Cardiac fibroblast (primary cell): Measurements from ENCODE around the gene ATXN1.
A peak's percentile ranks its signal among the peaks of the same experiment; 100 is the strongest.

Source experiments
- DNase-seq, 2 donors: peaks; one replicate each; pipeline versions ENCODE4 v3.0.0 to v3.0.0-alpha.2; 2010; ENCODE audit warnings: low read depth in 2 of 2
- H3K4me3 ChIP-seq, 2 donors: replicated peaks in 1 of 2; 1 replicate in 1 of 2; 2 replicates in 1 of 2; pipeline ENCODE4 v1.5.1; 2011; ENCODE audit warnings: low read depth in 2 of 2, low read length in 2 of 2, mild to moderate bottlenecking in 2 of 2, moderate library complexity in 1 of 2
- TF ChIP-seq, protein P1 (sequence below): IDR thresholded peaks from one replicate; pipeline ENCODE4 v1.5.1; 2011; ENCODE audit warnings: low read depth, mild to moderate bottlenecking, low read length, inconsistent platforms

The ATXN1 gene

DNA sequence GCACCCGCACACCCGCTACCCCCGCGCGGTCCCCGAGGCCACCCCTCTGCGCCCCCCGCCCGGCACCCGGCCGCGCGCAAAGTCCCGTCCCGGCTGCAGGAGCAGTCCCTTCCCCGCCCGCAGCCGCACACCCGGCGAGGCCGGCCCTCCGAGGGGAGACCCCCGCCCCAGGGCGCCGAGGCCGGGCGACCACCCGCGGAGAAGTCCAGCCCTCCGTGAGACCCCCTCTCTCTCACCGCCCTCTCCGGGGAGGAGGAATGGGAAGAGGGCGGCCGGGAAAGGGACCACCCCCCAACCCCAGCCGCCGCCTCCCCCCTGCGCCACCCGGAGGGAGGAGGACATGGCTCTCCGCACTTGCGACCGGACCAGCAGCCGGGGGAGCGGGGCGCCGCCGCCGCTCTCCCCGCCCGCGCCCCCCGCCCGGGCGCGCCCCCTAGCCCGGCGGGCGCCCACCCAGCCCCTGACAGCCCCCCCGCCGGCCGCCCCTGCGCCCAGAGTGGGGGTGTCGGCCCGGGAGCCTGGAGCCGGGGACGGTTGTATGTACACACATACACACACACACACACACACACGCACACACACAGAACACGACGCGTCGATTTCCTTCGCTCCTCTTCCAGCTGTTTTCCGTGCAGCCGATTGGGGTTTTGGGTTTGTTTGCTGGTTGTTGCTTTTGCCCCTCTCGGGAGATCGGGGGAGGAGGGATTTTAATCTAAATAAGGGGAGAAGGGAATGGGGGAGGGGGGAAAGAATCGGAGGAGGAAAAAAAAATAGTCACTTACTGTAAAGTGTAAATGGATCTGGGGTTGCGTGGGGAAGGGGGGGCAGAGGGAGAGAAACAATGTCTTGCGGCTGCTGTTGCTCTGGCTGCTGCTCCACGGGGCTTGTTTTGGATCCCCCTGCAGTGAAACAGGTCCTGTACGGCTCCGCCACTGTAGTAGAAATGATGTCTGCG is at the start of gene ATXN1:
ATXN1 (minus strand) TSS at position 945 of the 955 bp plus-strand sequence.
- TF ChIP-seq, protein P1, sequence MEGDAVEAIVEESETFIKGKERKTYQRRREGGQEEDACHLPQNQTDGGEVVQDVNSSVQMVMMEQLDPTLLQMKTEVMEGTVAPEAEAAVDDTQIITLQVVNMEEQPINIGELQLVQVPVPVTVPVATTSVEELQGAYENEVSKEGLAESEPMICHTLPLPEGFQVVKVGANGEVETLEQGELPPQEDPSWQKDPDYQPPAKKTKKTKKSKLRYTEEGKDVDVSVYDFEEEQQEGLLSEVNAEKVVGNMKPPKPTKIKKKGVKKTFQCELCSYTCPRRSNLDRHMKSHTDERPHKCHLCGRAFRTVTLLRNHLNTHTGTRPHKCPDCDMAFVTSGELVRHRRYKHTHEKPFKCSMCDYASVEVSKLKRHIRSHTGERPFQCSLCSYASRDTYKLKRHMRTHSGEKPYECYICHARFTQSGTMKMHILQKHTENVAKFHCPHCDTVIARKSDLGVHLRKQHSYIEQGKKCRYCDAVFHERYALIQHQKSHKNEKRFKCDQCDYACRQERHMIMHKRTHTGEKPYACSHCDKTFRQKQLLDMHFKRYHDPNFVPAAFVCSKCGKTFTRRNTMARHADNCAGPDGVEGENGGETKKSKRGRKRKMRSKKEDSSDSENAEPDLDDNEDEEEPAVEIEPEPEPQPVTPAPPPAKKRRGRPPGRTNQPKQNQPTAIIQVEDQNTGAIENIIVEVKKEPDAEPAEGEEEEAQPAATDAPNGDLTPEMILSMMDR, result no peak
- peak within 1 kb of the TSS; percentile 67 to 78 for H3K4me3 ChIP-seq
- DNase-seq, result peak; percentile 78

DNA sequence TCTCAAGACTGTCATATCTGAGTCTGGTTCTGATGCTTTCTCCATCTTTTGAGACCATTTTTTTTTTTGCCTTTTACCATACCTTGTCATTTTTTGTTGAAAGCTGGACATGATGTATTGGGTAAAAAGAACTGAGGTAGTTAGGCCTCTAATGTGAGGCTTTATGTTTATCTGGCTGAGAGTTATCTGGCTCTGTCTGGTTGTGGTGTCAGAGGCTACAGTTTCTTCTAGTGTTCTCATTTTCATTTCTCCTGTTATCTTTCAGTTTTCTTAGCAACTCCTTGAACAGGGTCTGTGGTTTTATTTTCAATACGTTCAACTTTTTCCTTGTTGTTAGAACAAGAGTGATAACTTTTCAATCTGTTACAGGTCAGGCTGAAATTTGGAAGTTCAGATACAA is 49.2 kb upstream of the ATXN1 start:
- no peak overlapping the region for H3K4me3 ChIP-seq
- TF ChIP-seq, protein P1, result no peak
- no peak for DNase-seq

DNA sequence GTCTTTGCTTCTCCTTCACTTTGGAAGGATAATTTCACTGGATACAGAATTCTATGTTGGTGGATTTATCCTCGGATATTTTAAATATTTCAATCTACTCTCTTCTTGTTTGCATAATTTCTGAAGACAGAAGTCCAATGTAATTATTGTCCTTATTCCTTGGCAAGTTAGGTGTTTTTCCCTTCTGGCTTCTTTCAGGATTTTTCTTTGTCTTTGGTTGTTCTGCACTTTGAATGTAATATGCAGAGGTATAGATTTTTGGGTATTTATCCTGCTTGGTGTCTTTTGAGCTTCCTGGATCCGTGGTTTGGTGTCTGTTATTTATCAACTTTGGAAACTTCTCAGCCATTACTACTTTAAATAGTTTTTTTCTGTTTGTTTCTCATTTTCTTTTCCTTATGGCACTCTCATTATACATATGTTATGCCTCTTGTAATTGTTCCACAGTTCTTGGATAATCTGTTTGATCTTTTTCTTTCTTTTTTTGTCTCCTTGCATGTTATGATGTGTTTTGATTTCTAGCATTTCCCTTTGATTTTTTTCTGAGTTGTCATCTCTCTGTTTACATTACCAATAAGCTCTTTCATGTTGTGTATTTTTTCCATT is 48.6 kb upstream of the ATXN1 start:
- no peak for DNase-seq
- TF ChIP-seq, protein P1, result no peak

DNA sequence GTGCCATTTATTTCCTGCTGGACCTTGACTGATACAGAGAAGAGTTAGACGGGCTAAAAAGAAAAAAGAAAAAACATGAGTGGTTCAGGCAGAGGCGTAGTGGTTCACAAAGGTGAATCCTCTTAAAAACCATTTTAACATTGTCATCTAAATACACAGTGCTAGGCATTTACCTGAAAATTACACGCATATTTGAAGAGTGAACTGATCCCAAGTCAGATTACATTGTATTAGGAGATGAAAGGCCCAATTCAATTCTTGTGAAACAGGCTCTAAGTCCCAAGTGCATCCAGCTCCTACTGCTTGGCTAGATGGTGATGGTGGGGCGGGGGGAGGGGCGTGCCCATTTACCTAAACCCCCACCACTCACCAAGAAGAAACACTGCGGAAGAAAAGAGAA is 46.7 kb upstream of the ATXN1 start:
- TF ChIP-seq, protein P1, result no peak
- no peak for DNase-seq
- H3K4me3 ChIP-seq, result no peak overlapping the region

More for the DNA sequence above, 48.6 kb upstream of the ATXN1 start:
- no peak overlapping the region for H3K4me3 ChIP-seq

DNA sequence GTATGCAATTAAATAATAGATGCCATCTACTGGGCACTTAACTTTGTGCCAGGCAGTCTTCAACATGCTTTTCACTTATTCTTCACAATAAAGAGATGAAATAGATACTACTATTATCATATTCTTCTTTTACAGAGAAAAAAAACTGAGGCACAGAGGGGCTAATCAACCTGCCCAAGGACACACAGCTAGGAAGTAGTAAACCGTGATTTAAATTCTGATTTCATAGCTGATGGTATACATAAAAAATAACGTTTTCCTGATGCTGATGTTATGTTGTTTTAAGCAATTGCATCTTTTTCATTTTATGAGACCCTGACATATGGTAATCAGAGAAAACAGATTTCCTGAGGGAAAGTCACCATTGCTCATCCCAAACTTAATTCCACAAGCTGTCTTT is 45.1 kb upstream of the ATXN1 start:
- TF ChIP-seq, protein P1, result no peak
- no peak for DNase-seq
- H3K4me3 ChIP-seq, result no peak overlapping the region

DNA sequence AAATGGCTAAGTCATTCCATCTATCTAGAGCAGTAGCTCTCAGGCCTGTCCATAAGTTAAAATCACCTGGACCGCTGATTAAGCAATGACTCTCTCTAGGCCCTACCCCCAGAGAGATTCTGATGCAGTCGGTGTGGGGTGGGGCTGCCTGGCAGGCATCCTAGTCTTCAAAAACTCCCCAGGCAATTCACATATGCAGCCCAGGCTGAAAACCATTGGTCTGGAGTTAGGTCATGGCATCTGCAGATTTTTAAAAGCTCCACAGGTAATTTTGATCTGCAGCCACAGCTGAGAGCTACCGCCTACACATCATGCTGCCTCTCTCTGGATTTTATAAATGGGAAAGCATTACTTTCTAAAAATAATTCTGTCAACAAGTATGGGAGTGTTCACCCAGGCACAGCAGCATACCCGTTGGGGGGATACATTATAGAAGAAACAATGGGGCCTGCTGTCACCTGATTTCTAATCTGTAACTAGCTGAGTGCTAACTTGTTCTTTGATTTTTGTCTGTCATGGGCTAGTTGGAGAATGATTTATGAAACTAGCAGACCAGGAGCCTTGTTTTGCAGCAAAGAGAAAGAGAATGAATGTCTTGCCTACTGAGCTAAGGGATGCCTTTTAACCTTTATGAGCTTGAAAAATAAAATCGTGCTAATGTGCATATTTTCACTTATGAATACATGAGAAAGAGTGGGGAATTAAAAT is 44.1 kb upstream of the ATXN1 start:
- TF ChIP-seq, protein P1, result no peak
- DNase-seq, result no peak
- no peak overlapping the region for H3K4me3 ChIP-seq
